Activated B cell treated with CpG ODN at 0.5 μM for 24 hours (primary cell): Measurements from ENCODE around the gene FNIP2. TPM values are rescaled to one million over a fixed set of nuclear protein-coding genes. Genes with fewer than 3 reads are reported as not detected.

Experiments used
- ATAC-seq: fragments of 200-7000 bp; cut with Tn5 transposase; one replicate; pipeline ENCODE4 v1.10.0; 2021; ENCODE audit warnings: low read depth, mild to moderate bottlenecking, moderate library complexity
- CTCF ChIA-PET: fragments of 350-600 bp; sonication (Branson Sonifier 250); formaldehyde crosslinking; loops from one replicate; lab custom pipeline; 2021; ENCODE audit warnings: antibody characterized with exemption; lab: Charles Lee
- POLR2A ChIA-PET: fragments of 350-600 bp; sonication (Branson Sonifier 250); formaldehyde crosslinking; loops from one replicate; lab custom pipeline; 2021; ENCODE audit warnings: antibody characterized with exemption; lab: Charles Lee
- DNase-seq: peaks from one replicate; pipeline ENCODE4 v3.0.0; 2022
- H3K27ac Mint-ChIP-seq: one replicate; pipeline ENCODE4 v1.8.0; 2020; ENCODE audit warnings: mixed read lengths
- H3K27me3 Mint-ChIP-seq: one replicate; pipeline ENCODE4 v1.8.0; 2021; ENCODE audit warnings: mixed read lengths
- H3K36me3 Mint-ChIP-seq: one replicate; pipeline ENCODE4 v1.8.0; 2021; ENCODE audit warnings: low read depth, mixed read lengths
- H3K4me1 Mint-ChIP-seq: one replicate; pipeline ENCODE4 v1.8.0; 2021; ENCODE audit warnings: mixed read lengths
- H3K4me3 Mint-ChIP-seq: one replicate; pipeline ENCODE4 v1.8.0; 2020; ENCODE audit warnings: mild to moderate bottlenecking, mixed read lengths
- H3K9me3 Mint-ChIP-seq: one replicate; pipeline ENCODE4 v1.8.0; 2020; ENCODE audit warnings: mixed read lengths
- CTCF ChIP-seq: fragments of 200-600 bp; IDR thresholded peaks from one replicate; pipeline ENCODE4 v1.8.0; 2022; ENCODE audit warnings: antibody characterized with exemption, mild to moderate bottlenecking
- intact Hi-C: fragments of 100-400 bp; cut with micrococcal nuclease; formaldehyde crosslinking; loops from one replicate; pipeline ENCODE4 v1.15.1; 2024
- total RNA-seq: library from RNA; stranded (reverse); gene quantifications from 2 replicates; pipeline ENCODE4 v1.2.3, GENCODE V29; 2022

FNIP2 gene
- total RNA-seq, 1 donor from 2014 or later = not detected

- H3K36me3 Mint-ChIP-seq = no peaks in the 10 kb centered on the region
- no peak for ATAC-seq
- H3K4me1 Mint-ChIP-seq = no peaks in the 10 kb centered on the region
- no peak overlapping the region for H3K4me3 Mint-ChIP-seq
- TF ChIP-seq CTCF = no peak
- intact Hi-C loops = no loop called here
- H3K27ac Mint-ChIP-seq = no peak overlapping the region
- no peaks in the 10 kb centered on the region for H3K9me3 Mint-ChIP-seq
- ChIA-PET POLR2A (no interaction called here), CTCF (no interaction called here)
- H3K27me3 Mint-ChIP-seq = peaks cover 66% of the 10 kb centered on the region
- DNase-seq = no peak
These were observed 29.2 kb downstream of the FNIP2 start for GRCh38 chr4:158798062-158798461.

- intact Hi-C loops = no loop called here
- Mint-ChIP-seq H3K4me3 (no peak overlapping the region), H3K27me3 (peaks cover 68% of the 10 kb centered on the region), H3K27ac (no peak overlapping the region), H3K9me3 (no peaks in the 10 kb centered on the region), H3K4me1 (no peaks in the 10 kb centered on the region), H3K36me3 (no peaks in the 10 kb centered on the region)
- no peak for TF ChIP-seq CTCF
- POLR2A ChIA-PET = no interaction called here
- ATAC-seq = no peak
- no peak for DNase-seq
- CTCF ChIA-PET = no interaction called here
These were observed 30.4 kb downstream of the FNIP2 start for GRCh38 chr4:158799013-158799770.

- Mint-ChIP-seq H3K4me1 (no peaks in the 10 kb centered on the region), H3K4me3 (no peak overlapping the region), H3K27ac (no peak overlapping the region), H3K9me3 (no peaks in the 10 kb centered on the region), H3K27me3 (peaks cover 73% of the 10 kb centered on the region), H3K36me3 (no peaks in the 10 kb centered on the region)
- ChIA-PET POLR2A (no interaction called here), CTCF (no interaction called here)
- intact Hi-C loops = no loop called here
- no peak for ATAC-seq
- TF ChIP-seq CTCF = no peak
- DNase-seq = no peak
These were observed 31.0 kb downstream of the FNIP2 start for GRCh38 chr4:158799856-158800255.

- no peaks in the 10 kb centered on the region for H3K9me3 Mint-ChIP-seq
- intact Hi-C loops = no loop called here
- no peaks in the 10 kb centered on the region for H3K36me3 Mint-ChIP-seq
- H3K4me3 Mint-ChIP-seq = no peak overlapping the region
- H3K27ac Mint-ChIP-seq = no peak overlapping the region
- H3K27me3 Mint-ChIP-seq = peaks cover 71% of the 10 kb centered on the region
- no peak for TF ChIP-seq CTCF
- H3K4me1 Mint-ChIP-seq = no peaks in the 10 kb centered on the region
- POLR2A ChIA-PET = no interaction called here
- ATAC-seq = no peak
- DNase-seq = no peak
- CTCF ChIA-PET = no interaction called here
These were observed 32.2 kb downstream of the FNIP2 start for GRCh38 chr4:158801066-158801465.

- Mint-ChIP-seq H3K9me3 (no peaks in the 10 kb centered on the region), H3K27ac (no peak overlapping the region), H3K4me3 (no peak overlapping the region), H3K27me3 (peaks cover 72% of the 10 kb centered on the region), H3K36me3 (no peaks in the 10 kb centered on the region), H3K4me1 (no peaks in the 10 kb centered on the region)
- DNase-seq (no peak), ATAC-seq (no peak)
- intact Hi-C loops = no loop called here
- POLR2A ChIA-PET = no interaction called here
- CTCF ChIA-PET = no interaction called here
- TF ChIP-seq CTCF = no peak
These were observed 32.9 kb downstream of the FNIP2 start for GRCh38 chr4:158801677-158802076.
